ENCODE data around the gene ZIC2.

ZIC2 gene

DNA sequence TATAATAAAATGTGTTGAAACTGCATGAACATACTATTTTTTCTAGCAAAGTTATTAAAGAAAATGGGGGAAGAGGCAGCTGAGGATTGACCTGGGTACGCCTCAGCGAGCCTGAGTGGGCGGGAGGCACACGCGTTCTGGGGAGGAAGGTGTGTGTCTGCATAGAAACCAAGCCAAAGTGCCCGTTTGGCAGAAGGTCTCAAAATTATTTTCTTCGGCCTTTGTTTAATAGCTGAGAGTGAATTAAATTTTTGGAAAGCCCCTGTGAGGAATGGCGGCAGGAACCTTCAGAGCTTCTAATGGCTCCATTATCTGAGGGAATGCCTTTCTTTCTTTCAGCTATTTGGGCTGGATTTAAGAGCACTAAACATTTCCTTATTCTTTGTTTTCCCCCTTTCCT, 5.2 kb downstream of the ZIC2 start:
- ATAC-seq: no peak
- TF ChIP-seq, protein P1, sequence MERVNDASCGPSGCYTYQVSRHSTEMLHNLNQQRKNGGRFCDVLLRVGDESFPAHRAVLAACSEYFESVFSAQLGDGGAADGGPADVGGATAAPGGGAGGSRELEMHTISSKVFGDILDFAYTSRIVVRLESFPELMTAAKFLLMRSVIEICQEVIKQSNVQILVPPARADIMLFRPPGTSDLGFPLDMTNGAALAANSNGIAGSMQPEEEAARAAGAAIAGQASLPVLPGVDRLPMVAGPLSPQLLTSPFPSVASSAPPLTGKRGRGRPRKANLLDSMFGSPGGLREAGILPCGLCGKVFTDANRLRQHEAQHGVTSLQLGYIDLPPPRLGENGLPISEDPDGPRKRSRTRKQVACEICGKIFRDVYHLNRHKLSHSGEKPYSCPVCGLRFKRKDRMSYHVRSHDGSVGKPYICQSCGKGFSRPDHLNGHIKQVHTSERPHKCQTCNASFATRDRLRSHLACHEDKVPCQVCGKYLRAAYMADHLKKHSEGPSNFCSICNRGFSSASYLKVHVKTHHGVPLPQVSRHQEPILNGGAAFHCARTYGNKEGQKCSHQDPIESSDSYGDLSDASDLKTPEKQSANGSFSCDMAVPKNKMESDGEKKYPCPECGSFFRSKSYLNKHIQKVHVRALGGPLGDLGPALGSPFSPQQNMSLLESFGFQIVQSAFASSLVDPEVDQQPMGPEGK (CRISPR knock-in tag; IDR thresholded peaks at IDR 0.05; ENCODE audit: borderline replicate concordance): no peak
- TF ChIP-seq ZNF565 (CRISPR knock-in tag; conservative IDR thresholded peaks at IDR 0.05; ENCODE audit: low read depth): no peak

DNA sequence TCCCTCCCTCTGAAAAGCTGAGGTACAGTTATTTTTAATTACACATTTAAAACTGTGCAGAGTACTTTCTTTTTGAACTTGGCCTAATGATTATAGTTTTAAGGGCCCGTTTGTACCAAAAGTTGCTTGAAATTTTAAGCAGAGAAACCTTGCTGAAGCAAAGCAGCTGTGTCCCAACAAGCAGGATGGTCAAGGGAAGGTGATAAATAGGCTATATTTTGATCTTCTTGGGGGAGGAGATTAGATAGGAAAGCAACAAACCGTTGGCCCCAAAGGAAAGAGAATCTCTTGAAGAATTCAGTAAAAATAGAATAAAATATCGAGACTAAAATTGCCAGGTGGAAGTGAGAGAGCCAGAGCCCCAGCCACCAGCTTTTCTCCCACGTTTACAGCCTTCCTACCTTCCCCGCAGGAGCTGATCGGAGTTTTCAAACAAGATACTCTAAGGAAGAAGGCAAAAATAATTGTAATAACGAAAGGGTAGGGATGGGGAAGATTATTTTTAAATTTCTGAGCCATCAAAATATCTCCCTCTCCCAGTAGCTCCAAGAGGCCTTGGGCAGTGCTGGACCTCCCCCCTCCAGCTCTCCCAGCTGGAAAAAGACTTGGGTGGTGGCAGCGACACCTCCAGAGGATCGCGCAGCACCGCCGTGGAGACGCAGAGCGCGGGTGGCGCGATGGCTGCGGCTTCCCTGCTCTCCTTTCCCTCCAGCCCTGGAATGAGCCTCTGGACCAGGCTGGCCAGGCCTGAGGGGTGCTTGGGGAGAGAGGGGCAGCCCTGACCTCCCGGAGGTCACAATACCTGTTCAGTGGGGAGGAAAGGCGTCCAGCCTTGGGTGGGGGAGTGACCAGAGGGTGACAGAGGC, 5.8 kb downstream of the ZIC2 start:
- no peak for TF ChIP-seq SNAI2 (CRISPR knock-in tag; IDR thresholded peaks at IDR 0.05)
- TF ChIP-seq BACH2 (CRISPR knock-in tag; IDR thresholded peaks at IDR 0.05; ENCODE audit: borderline replicate concordance): no peak
- TF ChIP-seq ARNTL (CRISPR knock-in tag; IDR thresholded peaks at IDR 0.05; ENCODE audit: borderline replicate concordance, low read depth): no peak
- TF ChIP-seq ZNF565 (CRISPR knock-in tag; conservative IDR thresholded peaks at IDR 0.05; ENCODE audit: low read depth): no peak
- no peak for TF ChIP-seq OSR1 (CRISPR knock-in tag; IDR thresholded peaks at IDR 0.05)
- TF ChIP-seq RARB (CRISPR knock-in tag; IDR thresholded peaks at IDR 0.05): no peak
- no peak for TF ChIP-seq ZFP30 (CRISPR knock-in tag; IDR thresholded peaks at IDR 0.05)
- TF ChIP-seq ESRRG (CRISPR knock-in tag; IDR thresholded peaks at IDR 0.05): no peak
- TF ChIP-seq, protein P2, sequence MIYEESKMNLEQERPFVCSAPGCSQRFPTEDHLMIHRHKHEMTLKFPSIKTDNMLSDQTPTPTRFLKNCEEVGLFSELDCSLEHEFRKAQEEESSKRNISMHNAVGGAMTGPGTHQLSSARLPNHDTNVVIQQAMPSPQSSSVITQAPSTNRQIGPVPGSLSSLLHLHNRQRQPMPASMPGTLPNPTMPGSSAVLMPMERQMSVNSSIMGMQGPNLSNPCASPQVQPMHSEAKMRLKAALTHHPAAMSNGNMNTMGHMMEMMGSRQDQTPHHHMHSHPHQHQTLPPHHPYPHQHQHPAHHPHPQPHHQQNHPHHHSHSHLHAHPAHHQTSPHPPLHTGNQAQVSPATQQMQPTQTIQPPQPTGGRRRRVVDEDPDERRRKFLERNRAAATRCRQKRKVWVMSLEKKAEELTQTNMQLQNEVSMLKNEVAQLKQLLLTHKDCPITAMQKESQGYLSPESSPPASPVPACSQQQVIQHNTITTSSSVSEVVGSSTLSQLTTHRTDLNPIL (CRISPR knock-in tag; IDR thresholded peaks at IDR 0.05; ENCODE audit: low read depth): no peak
- TF ChIP-seq, protein P3, sequence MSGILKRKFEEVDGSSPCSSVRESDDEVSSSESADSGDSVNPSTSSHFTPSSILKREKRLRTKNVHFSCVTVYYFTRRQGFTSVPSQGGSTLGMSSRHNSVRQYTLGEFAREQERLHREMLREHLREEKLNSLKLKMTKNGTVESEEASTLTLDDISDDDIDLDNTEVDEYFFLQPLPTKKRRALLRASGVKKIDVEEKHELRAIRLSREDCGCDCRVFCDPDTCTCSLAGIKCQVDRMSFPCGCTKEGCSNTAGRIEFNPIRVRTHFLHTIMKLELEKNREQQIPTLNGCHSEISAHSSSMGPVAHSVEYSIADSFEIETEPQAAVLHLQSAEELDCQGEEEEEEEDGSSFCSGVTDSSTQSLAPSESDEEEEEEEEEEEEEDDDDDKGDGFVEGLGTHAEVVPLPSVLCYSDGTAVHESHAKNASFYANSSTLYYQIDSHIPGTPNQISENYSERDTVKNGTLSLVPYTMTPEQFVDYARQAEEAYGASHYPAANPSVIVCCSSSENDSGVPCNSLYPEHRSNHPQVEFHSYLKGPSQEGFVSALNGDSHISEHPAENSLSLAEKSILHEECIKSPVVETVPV (CRISPR knock-in tag; IDR thresholded peaks at IDR 0.05): no peak
- TF ChIP-seq, protein P4, sequence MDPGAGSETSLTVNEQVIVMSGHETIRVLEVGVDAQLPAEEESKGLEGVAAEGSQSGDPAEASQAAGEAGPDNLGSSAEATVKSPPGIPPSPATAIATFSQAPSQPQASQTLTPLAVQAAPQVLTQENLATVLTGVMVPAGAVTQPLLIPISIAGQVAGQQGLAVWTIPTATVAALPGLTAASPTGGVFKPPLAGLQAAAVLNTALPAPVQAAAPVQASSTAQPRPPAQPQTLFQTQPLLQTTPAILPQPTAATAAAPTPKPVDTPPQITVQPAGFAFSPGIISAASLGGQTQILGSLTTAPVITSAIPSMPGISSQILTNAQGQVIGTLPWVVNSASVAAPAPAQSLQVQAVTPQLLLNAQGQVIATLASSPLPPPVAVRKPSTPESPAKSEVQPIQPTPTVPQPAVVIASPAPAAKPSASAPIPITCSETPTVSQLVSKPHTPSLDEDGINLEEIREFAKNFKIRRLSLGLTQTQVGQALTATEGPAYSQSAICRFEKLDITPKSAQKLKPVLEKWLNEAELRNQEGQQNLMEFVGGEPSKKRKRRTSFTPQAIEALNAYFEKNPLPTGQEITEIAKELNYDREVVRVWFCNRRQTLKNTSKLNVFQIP (CRISPR knock-in tag; IDR thresholded peaks at IDR 0.05; ENCODE audit: borderline replicate concordance, low read depth): no peak
- no peak for TF ChIP-seq ISL1 (CRISPR knock-in tag; IDR thresholded peaks at IDR 0.05)
- ATAC-seq: no peak

DNA sequence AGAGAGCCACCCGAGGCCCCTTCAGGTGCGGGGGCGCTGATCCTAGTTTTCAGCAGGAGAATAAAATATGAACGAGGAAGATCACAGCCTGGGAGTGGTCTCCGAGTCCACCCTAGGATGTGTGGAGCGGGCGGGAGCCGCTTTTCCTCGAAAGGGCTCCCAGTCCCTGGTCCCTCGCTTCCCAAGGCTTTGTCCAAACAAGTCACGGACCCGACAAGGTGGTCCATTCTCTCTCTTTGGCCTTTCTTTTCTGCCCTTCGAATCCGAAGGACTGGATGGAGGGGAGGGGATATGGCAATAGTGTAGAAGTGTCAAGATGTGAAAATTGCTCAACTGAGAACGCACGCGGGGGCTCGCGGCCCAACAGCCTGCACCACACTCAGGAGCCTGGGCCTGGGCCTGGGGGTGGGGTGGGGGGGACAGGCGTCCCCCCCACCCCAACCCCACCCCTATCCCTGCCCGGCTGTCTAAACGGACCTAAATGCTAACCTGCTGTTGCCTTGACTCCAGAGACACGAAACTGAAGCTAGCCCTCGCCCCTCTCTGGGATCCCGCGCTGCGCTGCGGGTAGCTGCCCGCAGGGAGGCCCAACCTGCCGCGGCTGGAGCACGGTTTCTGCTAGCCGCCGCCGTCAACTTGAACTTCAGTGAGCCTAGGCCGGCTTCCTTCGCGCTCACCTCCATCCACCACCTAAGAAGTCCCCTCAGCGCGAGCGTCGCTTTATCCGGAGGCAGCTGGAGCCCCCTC, 7.1 kb downstream of the ZIC2 start:
- TF ChIP-seq BACH2 (CRISPR knock-in tag; IDR thresholded peaks at IDR 0.05; ENCODE audit: borderline replicate concordance) (no peak), TOX (CRISPR knock-in tag; IDR thresholded peaks at IDR 0.05; ENCODE audit: borderline replicate concordance) (no peak), ZFP3 (CRISPR knock-in tag; IDR thresholded peaks at IDR 0.05) (no peak), ESRRG (CRISPR knock-in tag; IDR thresholded peaks at IDR 0.05) (no peak), PPARA (CRISPR knock-in tag; IDR thresholded peaks at IDR 0.05; ENCODE audit: borderline replicate concordance) (no peak), ZNF8 (CRISPR knock-in tag; IDR thresholded peaks at IDR 0.05) (no peak), OSR1 (CRISPR knock-in tag; IDR thresholded peaks at IDR 0.05) (no peak)
- TF ChIP-seq, protein P4 (CRISPR knock-in tag; IDR thresholded peaks at IDR 0.05; ENCODE audit: borderline replicate concordance, low read depth): no peak
- no peak; the same call in 2 of the 3 replicates for ATAC-seq

All from SK-N-SH treated with all-trans-retinoic acid at 6 μM for 48 hours (cell line).